Measurements from ENCODE around the gene MYL6.

DNA sequence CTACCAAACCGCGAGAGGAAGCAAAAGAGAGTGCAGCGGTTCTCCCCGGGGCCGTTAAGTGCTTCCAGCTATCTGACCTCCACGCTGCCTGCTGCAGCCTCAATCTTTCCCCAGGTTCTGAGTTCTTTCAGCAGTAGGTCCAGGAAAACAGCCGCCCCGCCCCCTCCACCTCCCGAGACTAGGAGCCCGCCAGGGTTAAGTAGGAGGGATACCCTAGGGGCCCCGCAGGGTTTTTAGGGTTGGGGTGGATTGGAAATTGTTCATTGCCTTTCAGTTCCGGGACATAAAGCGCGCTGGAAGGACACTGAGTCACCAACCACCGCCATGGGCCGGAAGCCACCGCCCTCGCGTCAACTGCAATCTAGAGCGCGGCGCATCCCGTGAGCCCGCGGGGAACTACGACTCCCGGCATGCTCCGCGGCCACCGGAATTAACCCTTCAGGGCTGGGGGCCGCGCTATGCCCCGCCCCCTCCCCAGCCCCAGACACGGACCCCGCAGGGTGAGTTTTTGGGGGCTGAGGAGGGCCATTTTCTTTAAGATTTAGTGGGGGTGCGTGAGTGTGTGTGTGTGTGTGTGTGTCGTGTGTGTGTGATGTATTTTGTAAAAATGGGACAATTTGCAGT, 5.9 kb upstream of the MYL6 start, which contains the start of gene MYL6B:
- TF ChIP-seq CTCF (conservative IDR thresholded peaks at IDR 0.05) (no peak), ZFX (IDR thresholded peaks at IDR 0.05) (no peak)
